CD4-positive, alpha-beta T cell treated with Interleukin-6 at 100 ng/mL for 8 hours (primary cell): ENCODE results near the gene FHL1.

ENCODE experiments used
- DNase-seq: peaks from one replicate; pipeline ENCODE4 v3.0.0-alpha.2; 2020; ENCODE audit warnings: mixed read lengths, low spot score

Gene FHL1

GRCh38 chrX:136185401-136186022 is 38.2 kb downstream of the FHL1 start:
- DNase-seq: no peak

- DNase-seq: no peak
These were observed 38.7 kb downstream of the FHL1 start for GRCh38 chrX:136186023-136186413.

- no peak for DNase-seq
These were observed 41.9 kb downstream of the FHL1 start for GRCh38 chrX:136189222-136189621.

- DNase-seq: no peak
These were observed 42.8 kb downstream of the FHL1 start for GRCh38 chrX:136190038-136190713.

- DNase-seq: no peak
These were observed 43.8 kb downstream of the FHL1 start for GRCh38 chrX:136191171-136191570.

- peak; percentile 6 for DNase-seq
These were observed 44.8 kb downstream of the FHL1 start for GRCh38 chrX:136192135-136192534.

GRCh38 chrX:136192839-136193414 is 45.6 kb downstream of the FHL1 start:
- no peak for DNase-seq

GRCh38 chrX:136193771-136194170 is 46.4 kb downstream of the FHL1 start:
- DNase-seq: no peak

GRCh38 chrX:136194536-136194935 is 47.2 kb downstream of the FHL1 start:
- no peak for DNase-seq

- DNase-seq: no peak
These were observed 47.9 kb downstream of the FHL1 start for GRCh38 chrX:136195247-136195646.

GRCh38 chrX:136196691-136197155 is 49.4 kb downstream of the FHL1 start:
- DNase-seq: no peak

- no peak for DNase-seq
These were observed 50.7 kb downstream of the FHL1 start for GRCh38 chrX:136198010-136198409.

GRCh38 chrX:136198678-136199243 is 51.4 kb downstream of the FHL1 start:
- no peak for DNase-seq

GRCh38 chrX:136199365-136199764 is 52.0 kb downstream of the FHL1 start:
- DNase-seq: no peak

- DNase-seq: peak; percentile 28
These were observed 53.1 kb downstream of the FHL1 start for GRCh38 chrX:136200466-136200865.

GRCh38 chrX:136201601-136202000 is 54.3 kb downstream of the FHL1 start:
- no peak for DNase-seq

GRCh38 chrX:136202889-136203288 is 55.6 kb downstream of the FHL1 start:
- DNase-seq: no peak

GRCh38 chrX:136203438-136203837 is 56.1 kb downstream of the FHL1 start:
- DNase-seq: no peak

- no peak for DNase-seq
These were observed 56.6 kb downstream of the FHL1 start for GRCh38 chrX:136203951-136204350.

- DNase-seq: peak; percentile 25
These were observed 57.2 kb downstream of the FHL1 start for GRCh38 chrX:136204571-136204970.

GRCh38 chrX:136205882-136206380 is 58.6 kb downstream of the FHL1 start:
- no peak for DNase-seq

- DNase-seq: no peak
These were observed 59.6 kb downstream of the FHL1 start for GRCh38 chrX:136206916-136207315.

- no peak for DNase-seq
These were observed 60.2 kb downstream of the FHL1 start for GRCh38 chrX:136207546-136207945.
